OCI-LY3 (cell line): ENCODE measurements around the gene ADGRG4.
A peak's percentile ranks its signal among the peaks of the same experiment; 100 is the strongest.

ENCODE experiments used
- H2AFZ ChIP-seq: fragments of 200-600, 300-600 bp; shearing (Covaris generic); 2 replicates; pipeline ENCODE4 v1.6.0; 2014; ENCODE audit warnings: antibody characterized with exemption, low read depth, low read length
- H3K27ac ChIP-seq: fragments of 200-600, 300-600 bp; sonication (generic); 2 replicates; pipeline ENCODE4 v1.5.1; 2014; ENCODE audit warnings: mild to moderate bottlenecking, low read length, moderate library complexity, mixed read lengths
- H3K27me3 ChIP-seq: fragments of 200-600, 300-600 bp; sonication (generic); 2 replicates; pipeline ENCODE4 v1.6.1; 2014; ENCODE audit warnings: low read depth, low read length, mixed read lengths
- H3K36me3 ChIP-seq: fragments of 200-600, 300-600 bp; sonication (generic); replicated peaks from 2 replicates; pipeline ENCODE3; 2014; ENCODE audit warnings: low read depth, low read length, mixed read lengths
- H3K4me1 ChIP-seq: fragments of 300-600, 200-600 bp; sonication (generic); 2 replicates; pipeline ENCODE4 v1.6.1; 2014; ENCODE audit warnings: low read length, mixed read lengths
- H3K4me2 ChIP-seq: fragments of 200-600, 300-600 bp; sonication (generic); 2 replicates; pipeline ENCODE4 v1.6.1; 2014; ENCODE audit warnings: low read length, mixed read lengths
- H3K4me3 ChIP-seq: fragments of 300-600, 200-600 bp; sonication (generic); 2 replicates; pipeline ENCODE4 v1.5.1; 2014; ENCODE audit warnings: antibody characterized with exemption, mild to moderate bottlenecking, low read length, moderate library complexity
- H3K79me2 ChIP-seq: fragments of 300-600, 200-600 bp; shearing (Covaris generic); 2 replicates; pipeline ENCODE4 v1.6.1; 2014; ENCODE audit warnings: mild to moderate bottlenecking, low read length, mixed read lengths
- H3K9ac ChIP-seq: fragments of 300-600, 200-600 bp; shearing (Covaris generic); 2 replicates; pipeline ENCODE4 v1.6.0; 2014; ENCODE audit warnings: mild to moderate bottlenecking, low read length, moderate library complexity
- H3K9me3 ChIP-seq: fragments of 200-600, 300-600 bp; shearing (Covaris generic); 2 replicates; pipeline ENCODE4 v1.6.1; 2014; ENCODE audit warnings: low read length, mixed read lengths; ENCODE audit not compliant: insufficient read depth
- H4K20me1 ChIP-seq: fragments of 200-600, 300-600 bp; sonication (generic); 2 replicates; pipeline ENCODE4 v1.6.1; 2016; ENCODE audit warnings: low read length, mixed read lengths; ENCODE audit not compliant: insufficient read depth
- EZH2phosphoT487 ChIP-seq: fragments of 200-600 bp; shearing (Covaris generic); IDR thresholded peaks from 2 replicates; pipeline ENCODE4 v1.6.1; 2018; ENCODE audit warnings: antibody characterized with exemption, mixed run types, low read depth
- TF ChIP-seq, protein P1 (sequence below): fragments of 200-600, 300-600 bp; sonication (generic); IDR thresholded peaks from 2 replicates; pipeline ENCODE4 v1.5.1; 2014; ENCODE audit warnings: antibody characterized with exemption, low read length, low read depth

Gene ADGRG4

DNA sequence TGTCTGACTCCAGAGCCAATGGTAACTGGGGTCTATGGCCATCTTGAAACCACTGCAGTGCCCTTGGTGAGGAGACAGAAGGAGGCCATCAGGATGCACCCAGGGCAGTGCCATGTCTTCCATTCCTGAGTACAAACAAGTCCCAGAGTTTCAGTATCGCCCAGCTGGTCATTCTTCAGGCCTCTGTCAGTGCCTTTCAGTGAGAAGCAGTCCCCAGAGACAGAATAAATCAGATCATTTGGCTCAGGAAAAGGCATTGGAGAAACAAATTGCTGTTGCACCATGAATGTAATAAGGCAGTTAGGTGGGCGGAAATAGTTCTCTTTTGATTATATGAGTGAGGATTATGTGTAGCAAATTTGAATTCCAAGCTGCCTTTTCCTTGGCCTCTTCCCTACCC is 21.3 kb downstream of the ADGRG4 start:
- no peaks in the 10 kb centered on the region for H3K27me3 ChIP-seq
- no peaks in the 10 kb centered on the region for H3K79me2 ChIP-seq
- H3K9me3 ChIP-seq: no peaks in the 10 kb centered on the region
- no peak overlapping the region for H3K27ac ChIP-seq
- H2AFZ ChIP-seq: no peak overlapping the region
- TF ChIP-seq, protein P1, sequence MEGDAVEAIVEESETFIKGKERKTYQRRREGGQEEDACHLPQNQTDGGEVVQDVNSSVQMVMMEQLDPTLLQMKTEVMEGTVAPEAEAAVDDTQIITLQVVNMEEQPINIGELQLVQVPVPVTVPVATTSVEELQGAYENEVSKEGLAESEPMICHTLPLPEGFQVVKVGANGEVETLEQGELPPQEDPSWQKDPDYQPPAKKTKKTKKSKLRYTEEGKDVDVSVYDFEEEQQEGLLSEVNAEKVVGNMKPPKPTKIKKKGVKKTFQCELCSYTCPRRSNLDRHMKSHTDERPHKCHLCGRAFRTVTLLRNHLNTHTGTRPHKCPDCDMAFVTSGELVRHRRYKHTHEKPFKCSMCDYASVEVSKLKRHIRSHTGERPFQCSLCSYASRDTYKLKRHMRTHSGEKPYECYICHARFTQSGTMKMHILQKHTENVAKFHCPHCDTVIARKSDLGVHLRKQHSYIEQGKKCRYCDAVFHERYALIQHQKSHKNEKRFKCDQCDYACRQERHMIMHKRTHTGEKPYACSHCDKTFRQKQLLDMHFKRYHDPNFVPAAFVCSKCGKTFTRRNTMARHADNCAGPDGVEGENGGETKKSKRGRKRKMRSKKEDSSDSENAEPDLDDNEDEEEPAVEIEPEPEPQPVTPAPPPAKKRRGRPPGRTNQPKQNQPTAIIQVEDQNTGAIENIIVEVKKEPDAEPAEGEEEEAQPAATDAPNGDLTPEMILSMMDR: no peak
- no peak for TF ChIP-seq EZH2phosphoT487
- H3K4me1 ChIP-seq: no peaks in the 10 kb centered on the region
- H3K4me2 ChIP-seq: no peak overlapping the region
- no peaks in the 10 kb centered on the region for H4K20me1 ChIP-seq
- H3K9ac ChIP-seq: no peak overlapping the region
- no peak overlapping the region for H3K4me3 ChIP-seq
- H3K36me3 ChIP-seq: no peaks in the 10 kb centered on the region

DNA sequence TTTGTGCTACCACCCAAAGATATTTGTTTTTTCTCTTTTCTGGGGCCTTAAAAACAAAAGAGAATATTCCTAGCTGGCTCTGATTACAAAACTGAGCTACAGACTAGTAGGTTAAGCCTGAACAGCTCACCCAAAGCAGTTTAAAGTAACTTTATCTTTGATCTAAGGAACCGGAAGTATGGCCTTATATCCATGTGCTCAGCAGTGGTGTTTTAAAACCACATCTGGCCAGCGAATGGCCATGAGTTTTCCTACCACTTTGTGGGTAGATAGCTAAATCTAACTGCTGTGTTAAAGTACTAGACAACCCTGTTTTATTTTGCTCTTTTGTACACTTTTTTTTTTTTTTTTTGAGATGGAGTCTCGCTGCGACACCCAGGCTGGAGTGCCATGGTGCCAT is 24.6 kb downstream of the ADGRG4 start:
- H3K79me2 ChIP-seq: no peaks in the 10 kb centered on the region
- no peak overlapping the region for H2AFZ ChIP-seq
- H3K27me3 ChIP-seq: no peaks in the 10 kb centered on the region
- H3K4me2 ChIP-seq: no peak overlapping the region
- TF ChIP-seq, protein P1: no peak
- TF ChIP-seq EZH2phosphoT487: no peak
- no peaks in the 10 kb centered on the region for H4K20me1 ChIP-seq
- no peak overlapping the region for H3K27ac ChIP-seq
- no peak overlapping the region for H3K4me3 ChIP-seq
- no peaks in the 10 kb centered on the region for H3K4me1 ChIP-seq
- no peak overlapping the region for H3K9ac ChIP-seq
- H3K9me3 ChIP-seq: no peaks in the 10 kb centered on the region
- no peaks in the 10 kb centered on the region for H3K36me3 ChIP-seq

DNA sequence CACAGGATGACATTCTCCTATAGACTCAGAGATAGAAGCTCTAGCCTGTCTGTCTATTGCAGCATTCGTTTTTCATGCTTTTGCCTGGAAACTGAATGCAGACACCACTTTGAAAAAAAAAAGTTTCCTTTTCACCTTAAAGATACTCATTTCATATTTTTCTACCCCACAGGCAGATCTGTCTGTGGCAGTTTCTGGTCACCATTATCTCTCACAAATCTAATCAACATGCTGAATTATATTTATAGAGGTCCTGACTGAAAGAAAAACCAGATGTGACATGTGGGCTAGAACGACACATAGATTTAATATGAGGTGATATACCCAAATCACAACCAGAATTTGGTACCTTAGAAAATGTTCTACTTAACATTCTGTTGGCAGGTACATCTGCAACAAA is 28.2 kb downstream of the ADGRG4 start:
- Histone ChIP-seq H3K9ac (no peak overlapping the region), H3K27me3 (no peaks in the 10 kb centered on the region), H2AFZ (no peak overlapping the region), H3K27ac (no peak overlapping the region), H4K20me1 (no peaks in the 10 kb centered on the region), H3K4me3 (no peak overlapping the region), H3K4me2 (no peak overlapping the region), H3K9me3 (no peaks in the 10 kb centered on the region), H3K4me1 (no peaks in the 10 kb centered on the region), H3K79me2 (no peaks in the 10 kb centered on the region), H3K36me3 (no peaks in the 10 kb centered on the region)
- TF ChIP-seq, protein P1: no peak
- TF ChIP-seq EZH2phosphoT487: no peak

DNA sequence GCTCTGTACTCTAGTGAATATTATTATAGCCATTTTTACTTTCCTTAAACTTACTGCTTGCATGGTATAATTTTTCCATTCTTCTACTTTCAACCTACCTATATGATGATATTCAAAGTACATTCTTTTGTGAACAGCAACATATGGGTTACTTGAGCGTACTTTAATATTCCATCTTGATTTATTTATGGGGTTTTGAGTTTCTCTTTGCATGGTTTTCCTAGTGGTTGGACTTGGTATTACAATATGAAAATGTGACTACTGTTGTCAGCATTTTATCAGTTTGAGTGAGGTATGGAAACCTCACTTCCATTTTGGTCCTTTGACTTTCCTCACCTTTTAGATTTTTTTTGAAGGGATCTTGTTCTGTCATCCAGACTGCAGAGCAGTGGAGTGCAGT is 35.9 kb downstream of the ADGRG4 start:
- Histone ChIP-seq H2AFZ (no peak overlapping the region), H3K9me3 (no peaks in the 10 kb centered on the region; the same call in 1 of the 2 replicates), H3K4me1 (no peaks in the 10 kb centered on the region), H4K20me1 (no peaks in the 10 kb centered on the region), H3K9ac (no peak overlapping the region), H3K4me2 (no peak overlapping the region), H3K79me2 (no peaks in the 10 kb centered on the region), H3K36me3 (no peaks in the 10 kb centered on the region), H3K27ac (no peak overlapping the region), H3K27me3 (no peaks in the 10 kb centered on the region), H3K4me3 (no peak overlapping the region)
- no peak for TF ChIP-seq EZH2phosphoT487
- TF ChIP-seq, protein P1: 0 out of 2 replicates have a peak, but pooled peaks have one; percentile 15
